Endodermal cell (in vitro differentiated cells): ENCODE measurements around the gene UBE2K. TPM values are rescaled to one million over a fixed set of nuclear protein-coding genes. Genes with fewer than 3 reads are reported as not detected.
A peak's percentile ranks its signal among the peaks of the same experiment; 100 is the strongest.

ENCODE experiments used
- DNase-seq: peaks from one replicate; pipeline ENCODE4 v3.0.0-alpha.2; 2017
- H3K27ac ChIP-seq: 2 replicates; pipeline ENCODE4 v1.5.1; 2013; ENCODE audit warnings: mild to moderate bottlenecking, low read depth, low read length, moderate library complexity
- H3K27me3 ChIP-seq: 2 replicates; pipeline ENCODE4 v1.6.1; 2013; ENCODE audit warnings: mild to moderate bottlenecking, low read length, moderate library complexity; ENCODE audit not compliant: insufficient read depth, control insufficient read depth, poor library complexity, severe bottlenecking
- H3K36me3 ChIP-seq: 2 replicates; pipeline ENCODE4 v1.7.0; 2013; ENCODE audit warnings: mild to moderate bottlenecking, low read length, moderate library complexity; ENCODE audit not compliant: control insufficient read depth, insufficient read depth
- H3K4me1 ChIP-seq: one replicate; pipeline ENCODE4 v1.7.0; 2013; ENCODE audit warnings: low read length; ENCODE audit not compliant: control insufficient read depth, insufficient read depth
- H3K4me3 ChIP-seq: 2 replicates; pipeline ENCODE4 v1.5.1; 2013; ENCODE audit warnings: mild to moderate bottlenecking, low read length, moderate library complexity
- H3K9ac ChIP-seq: 2 replicates; pipeline ENCODE4 v1.6.1; 2013; ENCODE audit warnings: mild to moderate bottlenecking, low read length, moderate library complexity; ENCODE audit not compliant: poor library complexity, severe bottlenecking; ENCODE audit errors: extremely low read depth
- H3K9me3 ChIP-seq: 2 replicates; pipeline ENCODE4 v1.6.1; 2013; ENCODE audit warnings: mild to moderate bottlenecking, low read length, moderate library complexity; ENCODE audit not compliant: control insufficient read depth
- H3K27ac Mint-ChIP-seq: 2 replicates; pipeline ENCODE4 v1.8.0; 2020; ENCODE audit warnings: mixed read lengths
- H3K27me3 Mint-ChIP-seq: 2 replicates; pipeline ENCODE4 v1.8.0; 2021; ENCODE audit warnings: mild to moderate bottlenecking, mixed read lengths; ENCODE audit not compliant: insufficient read depth
- H3K36me3 Mint-ChIP-seq: 2 replicates; pipeline ENCODE4 v1.8.0; 2020; ENCODE audit warnings: low read depth, mixed read lengths
- H3K4me1 Mint-ChIP-seq: 2 replicates; pipeline ENCODE4 v1.8.0; 2020; ENCODE audit warnings: mixed read lengths
- H3K4me3 Mint-ChIP-seq: 2 replicates; pipeline ENCODE4 v1.8.0; 2020; ENCODE audit warnings: mild to moderate bottlenecking, moderate library complexity, mixed read lengths
- H3K9me3 Mint-ChIP-seq: 2 replicates; pipeline ENCODE4 v1.8.0; 2020; ENCODE audit warnings: mild to moderate bottlenecking, mixed read lengths
- CTCF ChIP-seq: fragments of 200-600 bp; sonication (generic); conservative IDR thresholded peaks from 2 replicates; pipeline ENCODE4 v1.5.0; 2021; ENCODE audit warnings: antibody characterized with exemption, mild to moderate bottlenecking
- WGBS, 2 experiments: methylation state at CpG; one replicate each; pipeline versions ENCODE4 v1.1.5 to v1.1.7; 2013; ENCODE audit warnings: missing lambda C conversion rate in 2 of 2, mixed read lengths in 1 of 2; ENCODE audit not compliant: insufficient coverage in 1 of 2, insufficient read length in 1 of 2; 5-methylcytosine and 5-hydroxymethylcytosine counted together
- total RNA-seq, 2 donors: library from RNA; stranded (reverse); fragmentation: NEBNext Ultra II Directional in 1 of 2; extraction: Animal tissue kit (Norgen Biotek cat#: 25700) in 1 of 2; gene quantifications; 2 replicates in 1 of 2; 3 replicates in 1 of 2; pipeline ENCODE4 v1.2.1, GENCODE V29; 2021

UBE2K gene
- total RNA-seq, 2 donors from 2014 or later, result 139 to 143 TPM

- no peak for DNase-seq
- Mint-ChIP-seq H3K9me3 (no peaks in the 10 kb centered on the region), H3K27me3 (no peaks in the 10 kb centered on the region), H3K27ac (no peak overlapping the region), H3K4me3 (no peak overlapping the region), H3K4me1 (no peaks in the 10 kb centered on the region), H3K36me3 (peaks cover 4% of the 10 kb centered on the region)
- no peaks in the 10 kb centered on the region for H3K9me3 ChIP-seq
- 67 to 100% methylated on average over 1 of the region's 1 CpG for WGBS, 2 experiments
- TF ChIP-seq CTCF, result no peak
- no peak overlapping the region for H3K27ac ChIP-seq
- H3K9ac ChIP-seq, result no peak overlapping the region
- H3K4me3 ChIP-seq, result no peak overlapping the region
- H3K27me3 ChIP-seq, result no peaks in the 10 kb centered on the region
- peaks cover 28% of the 10 kb centered on the region for H3K36me3 ChIP-seq
- no peaks in the 10 kb centered on the region for H3K4me1 ChIP-seq
Measured at GRCh38 chr4:39785083-39785482, 87.1 kb downstream of the UBE2K start.

- H3K27me3 Mint-ChIP-seq, result no peaks in the 10 kb centered on the region
- Histone ChIP-seq H3K4me1 (no peaks in the 10 kb centered on the region), H3K4me3 (no peak overlapping the region), H3K27ac (no peak overlapping the region), H3K9ac (no peak overlapping the region), H3K9me3 (no peaks in the 10 kb centered on the region), H3K27me3 (no peaks in the 10 kb centered on the region), H3K36me3 (peaks cover 11% of the 10 kb centered on the region)
- H3K36me3 Mint-ChIP-seq, result no peaks in the 10 kb centered on the region
- H3K9me3 Mint-ChIP-seq, result no peaks in the 10 kb centered on the region
- H3K27ac Mint-ChIP-seq, result no peak overlapping the region
- TF ChIP-seq CTCF, result no peak
- 91 to 97% methylated on average over 4 of the region's 4 CpGs for WGBS, 2 experiments
- DNase-seq, result peak; percentile 33
- no peak overlapping the region for H3K4me3 Mint-ChIP-seq
- H3K4me1 Mint-ChIP-seq, result no peaks in the 10 kb centered on the region
Measured at GRCh38 chr4:39786838-39787237, 88.9 kb downstream of the UBE2K start.

GRCh38 chr4:39792128-39792527 lies 94.2 kb downstream of the UBE2K start:
- no peaks in the 10 kb centered on the region for H3K4me1 Mint-ChIP-seq
- no peak overlapping the region for H3K4me3 Mint-ChIP-seq
- no peak for TF ChIP-seq CTCF
- Histone ChIP-seq H3K36me3 (no peaks in the 10 kb centered on the region), H3K4me3 (no peak overlapping the region), H3K27me3 (no peaks in the 10 kb centered on the region), H3K9me3 (no peaks in the 10 kb centered on the region), H3K4me1 (no peaks in the 10 kb centered on the region), H3K9ac (no peak overlapping the region), H3K27ac (no peak overlapping the region)
- 83 to 96% methylated on average over 2 to 5 of the region's 5 CpGs for WGBS, 2 experiments
- H3K36me3 Mint-ChIP-seq, result no peaks in the 10 kb centered on the region
- H3K27ac Mint-ChIP-seq, result no peak overlapping the region
- peak; percentile 19 for DNase-seq
- no peaks in the 10 kb centered on the region for H3K27me3 Mint-ChIP-seq
- no peaks in the 10 kb centered on the region for H3K9me3 Mint-ChIP-seq
